Breast epithelium (tissue), 4 donors: ENCODE data around the gene GRM2. TPM values are rescaled to one million over a fixed set of nuclear protein-coding genes. Genes with fewer than 3 reads are reported as not detected.

Source experiments
- DNase-seq, 2 donors: peaks; one replicate each; pipeline ENCODE4 v3.0.0-alpha.2; 2019; ENCODE audit warnings: low spot score in 2 of 2
- H3K27ac ChIP-seq, 2 donors: fragments of 200-600 bp; sonication (generic) in 1 of 2; one replicate each; pipeline ENCODE4 v1.5.1; 2016 to 2019; ENCODE audit warnings: mild to moderate bottlenecking in 1 of 2
- H3K27me3 ChIP-seq, 2 donors: fragments of 200-600 bp; sonication (generic) in 1 of 2; one replicate each; pipeline versions ENCODE4 v1.5.1 to v1.6.0; 2017 to 2019; ENCODE audit warnings: control low read depth in 1 of 2, mild to moderate bottlenecking in 1 of 2
- H3K36me3 ChIP-seq: fragments of 200-600 bp; one replicate; pipeline ENCODE4 v1.5.1; 2019
- H3K4me1 ChIP-seq, 2 donors: fragments of 200-600 bp; sonication (generic); one replicate each; pipeline ENCODE4 v1.5.1; 2016 to 2019; ENCODE audit warnings: control low read depth in 1 of 2
- H3K4me3 ChIP-seq, 3 donors: fragments of 200-600 bp; sonication (generic); 1 replicate in 2 of 3; 2 replicates in 1 of 3; pipeline ENCODE4 v1.5.1; 2016 to 2019; ENCODE audit warnings: mild to moderate bottlenecking in 3 of 3, moderate library complexity in 2 of 3
- H3K9me3 ChIP-seq, 2 donors: fragments of 200-600 bp; sonication (generic) in 1 of 2; one replicate each; pipeline ENCODE4 v1.5.1; 2016 to 2019; ENCODE audit warnings: control low read depth in 1 of 2
- CTCF ChIP-seq, 3 donors: fragments of 450-650 bp; IDR thresholded peaks; one replicate each; pipeline ENCODE4 v1.5.1; 2016 to 2017; ENCODE audit warnings: antibody characterized with exemption in 3 of 3, mild to moderate bottlenecking in 3 of 3, moderate library complexity in 3 of 3
- POLR2A ChIP-seq: fragments of 450-650 bp; IDR thresholded peaks from one replicate; pipeline ENCODE4 v1.6.1; 2016; ENCODE audit warnings: antibody characterized with exemption, mild to moderate bottlenecking, moderate library complexity
- POLR2AphosphoS5 ChIP-seq, 3 donors: sonication (generic); formaldehyde crosslinking; IDR thresholded peaks; one replicate each; pipeline ENCODE4 v1.6.1; 2017; ENCODE audit warnings: antibody characterized with exemption in 3 of 3
- intact Hi-C: fragments of 100-400 bp; cut with DNase I; formaldehyde crosslinking; loops from one replicate; pipeline ENCODE4 v1.15.1; 2023; ENCODE audit warnings: low total_unique reads
- total RNA-seq, 3 donors: library from RNA; depleted of rRNA; stranded (reverse); fragments of >200 nt; gene quantifications; one replicate each; pipeline ENCODE4 v1.1.0, GENCODE V29; 2016

The GRM2 gene
- total RNA-seq, 3 donors from 2014 or later = 1.3 TPM; not detected in 2

- DNase-seq = no peak
- no peak overlapping the region for H3K4me3 ChIP-seq
- no peaks in the 10 kb centered on the region for H3K36me3 ChIP-seq
- no peaks in the 10 kb centered on the region for H3K27me3 ChIP-seq
- H3K27ac ChIP-seq = no peak overlapping the region
- TF ChIP-seq CTCF (IDR thresholded peaks at IDR 0.05) (no peak), POLR2A (no peak), POLR2AphosphoS5 (IDR thresholded peaks at IDR 0.05) (no peak)
- H3K4me1 ChIP-seq = no peaks in the 10 kb centered on the region
- intact Hi-C loops = no loop called here
- no peaks in the 10 kb centered on the region for H3K9me3 ChIP-seq
Observed at GRCh38 chr3:51704511-51704950, 2.3 kb upstream of the GRM2 start.

- no peaks in the 10 kb centered on the region for H3K9me3 ChIP-seq
- intact Hi-C loops = no loop called here
- no peak for DNase-seq
- H3K27me3 ChIP-seq = no peaks in the 10 kb centered on the region
- H3K36me3 ChIP-seq = no peaks in the 10 kb centered on the region
- H3K27ac ChIP-seq = no peak overlapping the region
- H3K4me3 ChIP-seq = no peak overlapping the region
- TF ChIP-seq CTCF (IDR thresholded peaks at IDR 0.05) (no peak), POLR2A (no peak), POLR2AphosphoS5 (IDR thresholded peaks at IDR 0.05) (no peak)
- H3K4me1 ChIP-seq = no peaks in the 10 kb centered on the region
Observed at GRCh38 chr3:51705276-51706020, 1.4 kb upstream of the GRM2 start.

- DNase-seq = no peak
- Histone ChIP-seq H3K27me3 (no peaks in the 10 kb centered on the region), H3K9me3 (no peaks in the 10 kb centered on the region), H3K27ac (no peak overlapping the region), H3K4me3 (no peak overlapping the region), H3K36me3 (no peaks in the 10 kb centered on the region), H3K4me1 (no peaks in the 10 kb centered on the region)
- intact Hi-C loops = no loop called here
- TF ChIP-seq POLR2AphosphoS5 (IDR thresholded peaks at IDR 0.05) = no peak
Observed at GRCh38 chr3:51706021-51706485, 815 bp upstream of the GRM2 start.

- intact Hi-C loops = no loop called here
- Histone ChIP-seq H3K27ac (no peak overlapping the region), H3K27me3 (no peaks in the 10 kb centered on the region), H3K9me3 (no peaks in the 10 kb centered on the region), H3K4me3 (no peak overlapping the region), H3K36me3 (no peaks in the 10 kb centered on the region), H3K4me1 (no peaks in the 10 kb centered on the region)
- TF ChIP-seq CTCF (IDR thresholded peaks at IDR 0.05) (no peak), POLR2A (no peak), POLR2AphosphoS5 (IDR thresholded peaks at IDR 0.05) (no peak)
- peak in 1 of 2 donors; percentile 9 for DNase-seq
Observed at GRCh38 chr3:51708216-51708845, 1.5 kb downstream of the GRM2 start.

- no peaks in the 10 kb centered on the region for H3K36me3 ChIP-seq
- H3K4me3 ChIP-seq = no peak overlapping the region
- DNase-seq = peak in 1 of 2 donors; percentile 38
- H3K4me1 ChIP-seq = no peaks in the 10 kb centered on the region
- H3K9me3 ChIP-seq = no peaks in the 10 kb centered on the region
- no peak for TF ChIP-seq POLR2A
- TF ChIP-seq POLR2AphosphoS5 (IDR thresholded peaks at IDR 0.05) = no peak
- TF ChIP-seq CTCF (IDR thresholded peaks at IDR 0.05) = no peak
- intact Hi-C loops = no loop called here
- no peaks in the 10 kb centered on the region for H3K27me3 ChIP-seq
- no peak overlapping the region for H3K27ac ChIP-seq
Observed at GRCh38 chr3:51709004-51709420, 2.1 kb downstream of the GRM2 start.
